GM21367 (cell line): Measurements from ENCODE around the gene DOHH.

ENCODE experiments used
- ATAC-seq: cut with Tn5 transposase; IDR thresholded peaks from one replicate; pipeline ENCODE4 v1.9.1; 2021; ENCODE audit not compliant: unreplicated experiment

Gene DOHH

DNA sequence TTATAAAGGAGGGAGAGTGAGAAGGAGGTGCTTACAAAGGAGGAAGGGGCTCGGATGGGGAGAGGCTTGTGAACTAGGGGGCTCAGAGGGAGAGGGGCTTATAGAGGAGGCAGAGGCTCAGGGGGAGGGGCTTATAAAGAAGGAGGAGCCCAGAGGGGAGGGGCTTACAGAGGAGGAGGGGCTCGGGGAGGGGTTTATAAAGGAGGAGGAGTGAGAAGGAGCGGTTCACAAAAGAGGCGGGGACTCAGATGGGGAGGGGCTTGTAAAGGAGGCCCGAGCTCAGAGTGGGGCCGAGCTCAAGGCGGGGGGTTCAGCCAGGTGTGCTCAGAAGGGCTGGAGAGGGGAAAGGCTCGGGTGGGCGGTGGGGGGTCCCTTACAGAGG lies 20.6 kb downstream of the DOHH start:
- no peak for ATAC-seq

DNA sequence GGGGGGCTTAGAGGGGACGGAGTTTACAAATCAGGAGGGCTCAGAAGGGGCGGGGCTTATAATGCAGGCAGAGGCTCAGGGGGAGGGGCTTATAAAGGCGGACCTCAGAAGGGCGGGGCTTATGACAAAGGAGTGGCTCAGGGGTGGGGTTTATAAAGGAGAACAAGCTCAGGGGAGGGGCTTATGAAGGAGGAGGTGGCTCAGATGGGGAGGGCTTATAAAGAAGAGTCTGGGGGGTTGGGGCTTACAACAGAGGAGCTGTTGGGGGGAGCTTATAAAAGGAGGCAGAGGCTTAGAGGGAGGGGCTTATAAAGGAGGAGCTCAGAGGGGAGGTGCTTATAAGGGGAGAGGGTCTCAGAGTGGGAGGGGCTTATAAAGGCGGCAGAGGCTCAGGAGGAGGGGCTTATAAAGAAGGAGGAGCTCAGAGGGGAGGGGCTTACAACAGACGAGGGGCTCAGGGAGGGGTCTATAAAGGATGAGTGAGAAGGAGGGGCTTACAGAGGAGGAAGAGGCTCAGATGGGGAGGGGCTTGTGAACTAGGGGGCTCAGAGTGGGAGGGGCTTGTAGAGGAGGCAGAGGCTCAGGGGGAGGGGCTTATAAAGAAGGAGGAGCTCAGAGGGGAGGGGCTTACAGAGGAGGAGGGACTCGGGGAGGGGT lies 21.2 kb downstream of the DOHH start:
- ATAC-seq, result no peak

DNA sequence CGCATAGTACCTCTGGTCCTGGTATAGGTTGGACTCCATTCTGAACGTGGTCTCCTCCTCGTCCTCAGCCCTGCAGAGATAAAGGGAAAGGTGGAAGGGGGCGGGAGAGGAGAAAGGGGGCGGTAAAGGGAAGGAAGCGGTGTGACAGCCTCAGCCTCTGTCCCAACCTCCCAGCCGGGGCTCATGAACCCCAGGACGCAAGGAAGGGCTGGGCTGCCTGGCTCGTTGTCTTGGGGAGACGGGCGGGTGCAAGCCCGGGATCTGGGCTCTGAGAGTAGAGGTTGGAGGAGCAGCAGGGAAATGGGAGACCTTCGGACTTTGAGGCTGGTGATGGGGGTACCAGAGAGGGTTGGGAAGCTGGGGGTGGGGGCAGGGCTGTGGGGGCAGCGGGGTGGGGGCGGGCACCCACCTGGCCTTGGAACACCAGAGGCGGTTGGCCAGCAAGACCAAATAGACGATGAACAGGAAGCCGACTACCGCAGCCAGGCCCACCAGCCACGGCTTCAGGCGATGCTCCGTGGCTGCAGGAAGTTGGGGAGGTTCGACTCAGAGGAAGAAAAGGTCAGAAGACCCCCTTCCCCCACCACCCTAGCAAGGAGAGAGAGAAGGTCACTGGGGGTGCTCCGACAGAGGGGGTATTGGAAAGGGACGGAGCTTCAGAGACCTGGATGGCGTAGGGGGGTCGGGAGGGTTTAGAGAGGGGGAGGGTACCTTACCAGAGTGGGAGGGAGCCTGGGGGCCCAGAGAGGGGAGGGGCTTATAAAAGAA lies 21.9 kb downstream of the DOHH start:
- ATAC-seq, result no peak

DNA sequence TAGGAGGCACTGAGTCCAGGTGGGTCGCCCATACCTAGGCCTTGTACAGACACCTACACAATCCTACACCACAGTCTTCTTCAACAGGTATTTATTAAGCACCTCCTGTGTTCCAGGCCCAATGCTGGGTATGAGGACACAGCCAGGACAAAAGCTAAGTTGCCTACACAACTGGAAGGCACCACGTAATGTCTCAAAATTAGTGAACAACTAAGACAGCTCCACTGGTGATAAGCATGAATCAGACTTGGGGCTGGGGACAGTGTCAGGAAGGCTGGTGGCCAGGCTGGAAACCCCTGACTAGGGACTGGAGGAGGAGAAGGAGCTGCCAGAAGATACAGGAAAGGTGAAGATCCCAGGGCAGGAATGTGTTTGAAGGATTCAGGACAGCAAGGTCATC lies 22.5 kb downstream of the DOHH start:
- ATAC-seq, result no peak

DNA sequence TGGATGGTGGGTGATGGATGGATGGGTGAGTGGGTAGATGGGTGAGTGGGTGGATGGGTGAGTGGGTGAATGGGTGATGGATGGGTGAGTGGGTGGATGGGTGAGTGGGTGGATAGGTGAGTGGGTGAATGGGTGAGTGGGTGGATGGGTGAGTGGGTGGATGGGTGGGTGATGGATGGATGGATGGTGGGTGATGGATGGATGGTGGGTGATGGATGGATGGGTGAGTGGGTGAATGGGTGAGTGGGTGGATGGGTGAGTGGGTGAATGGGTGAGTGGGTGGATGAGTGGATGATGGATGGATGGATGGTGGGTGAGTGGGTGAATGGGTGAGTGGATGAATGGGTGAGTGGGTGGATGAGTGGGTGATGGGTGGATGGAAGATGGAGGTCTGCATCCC lies 23.0 kb downstream of the DOHH start:
- ATAC-seq, result no peak

DNA sequence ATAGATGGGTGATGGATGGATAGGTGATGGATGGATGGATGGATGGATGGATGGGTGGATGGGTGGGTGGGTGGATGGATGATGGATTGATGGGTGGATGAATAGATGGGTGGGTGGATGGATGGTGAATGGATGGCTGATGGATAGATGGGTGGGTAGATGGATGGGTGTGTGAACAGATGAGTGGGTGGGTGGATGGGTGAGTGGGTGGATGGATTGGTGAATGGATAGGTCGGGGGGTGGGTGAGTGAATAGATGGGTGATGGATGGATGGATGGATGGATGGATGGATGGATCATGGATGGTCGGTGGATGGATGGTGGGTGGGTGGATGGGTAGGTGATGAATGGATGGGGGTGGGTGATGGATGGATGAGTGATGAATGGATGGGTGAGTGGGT lies 23.6 kb downstream of the DOHH start:
- ATAC-seq, result no peak

DNA sequence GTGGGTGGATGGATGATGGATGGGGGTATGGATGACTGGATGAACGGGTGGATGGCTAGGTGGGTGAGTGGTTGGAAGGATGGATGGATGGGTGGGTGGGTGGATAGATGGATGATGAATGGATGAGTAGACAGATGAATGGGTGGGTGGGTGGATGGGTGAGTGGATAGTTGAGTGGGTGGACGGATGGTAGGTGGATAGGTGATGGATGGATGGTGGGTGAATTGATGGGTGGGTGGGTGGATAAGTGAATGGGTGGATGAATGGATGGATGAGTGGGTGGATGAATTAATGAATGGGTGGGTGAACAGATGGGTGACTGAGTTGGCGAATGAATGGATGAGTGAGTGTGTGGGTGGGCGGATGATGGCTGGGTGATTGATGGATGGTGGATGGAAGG lies 25.0 kb downstream of the DOHH start:
- no peak for ATAC-seq

DNA sequence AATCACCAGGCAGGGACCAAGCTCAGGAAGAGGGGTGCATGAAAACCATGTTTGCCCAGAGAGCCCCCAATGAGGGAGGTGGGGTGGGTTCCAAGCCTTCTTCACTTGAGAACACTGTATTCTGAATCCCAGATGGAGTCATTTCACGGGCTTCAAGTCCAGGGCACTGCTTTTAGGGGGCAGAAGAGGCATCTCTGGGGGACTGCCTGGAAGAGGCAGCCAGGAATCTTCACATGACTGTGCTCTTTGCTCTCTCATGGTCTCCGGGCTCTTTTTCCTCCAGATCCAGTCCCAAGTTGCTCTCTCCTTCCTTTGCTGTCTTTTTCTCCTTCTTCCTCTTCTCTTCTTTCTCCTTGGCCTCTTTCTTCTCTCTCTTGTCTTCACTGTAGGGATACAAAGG lies 25.9 kb downstream of the DOHH start:
- ATAC-seq, result no peak

DNA sequence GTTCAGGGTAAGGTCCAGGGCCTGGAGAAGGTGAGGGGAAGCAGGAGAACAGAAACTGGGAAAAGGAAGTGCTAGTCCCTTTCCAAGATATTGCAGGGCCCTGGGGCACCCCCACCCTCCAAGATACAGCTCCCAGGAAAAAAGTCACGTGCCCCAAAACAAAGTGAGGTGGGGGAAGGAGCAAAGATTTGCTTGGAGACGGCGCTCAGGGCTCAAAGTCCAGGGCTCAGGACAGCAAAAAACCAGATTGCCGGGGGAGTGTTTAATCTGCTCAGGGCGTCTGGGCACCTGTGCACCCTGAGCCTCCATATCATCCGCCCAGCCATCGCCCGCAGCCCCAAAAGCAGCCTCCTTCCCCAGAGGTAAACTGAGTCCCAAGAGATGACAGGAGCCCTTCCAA lies 26.5 kb downstream of the DOHH start:
- ATAC-seq, result no peak

DNA sequence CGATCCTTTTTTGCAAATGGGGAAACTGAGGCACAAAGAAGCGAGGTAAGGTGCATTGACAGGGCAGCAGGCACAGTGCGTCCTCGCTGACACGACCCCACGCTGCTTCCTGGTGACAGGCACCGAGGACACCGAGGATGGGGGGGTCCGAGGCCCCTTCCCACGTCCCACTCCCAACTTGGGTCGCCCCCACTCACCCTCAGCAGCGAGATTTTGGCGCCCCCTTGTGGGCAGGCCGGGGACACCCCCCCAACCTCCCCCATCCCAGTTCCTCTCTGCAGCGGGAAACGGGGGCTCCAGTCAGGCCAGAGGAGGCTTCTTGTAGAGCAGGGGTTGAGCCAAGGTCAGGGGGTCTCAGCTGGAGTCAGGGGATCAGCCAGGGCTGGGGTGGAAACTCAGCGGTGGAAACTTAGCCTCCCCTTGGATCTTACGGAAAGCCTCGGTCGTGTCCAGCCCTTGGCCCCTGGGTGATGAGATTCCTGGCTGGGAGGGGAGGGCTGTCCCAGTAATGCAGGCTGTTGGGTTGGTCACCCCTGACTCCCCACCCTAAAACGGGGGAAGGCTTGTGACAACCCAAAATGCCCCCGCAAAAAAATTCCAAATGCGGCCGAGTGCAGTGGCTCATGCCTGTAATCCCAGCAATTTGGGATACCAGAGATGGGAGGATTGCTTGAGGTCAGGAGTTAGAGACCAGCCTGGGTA lies 28.4 kb downstream of the DOHH start:
- no peak for ATAC-seq

DNA sequence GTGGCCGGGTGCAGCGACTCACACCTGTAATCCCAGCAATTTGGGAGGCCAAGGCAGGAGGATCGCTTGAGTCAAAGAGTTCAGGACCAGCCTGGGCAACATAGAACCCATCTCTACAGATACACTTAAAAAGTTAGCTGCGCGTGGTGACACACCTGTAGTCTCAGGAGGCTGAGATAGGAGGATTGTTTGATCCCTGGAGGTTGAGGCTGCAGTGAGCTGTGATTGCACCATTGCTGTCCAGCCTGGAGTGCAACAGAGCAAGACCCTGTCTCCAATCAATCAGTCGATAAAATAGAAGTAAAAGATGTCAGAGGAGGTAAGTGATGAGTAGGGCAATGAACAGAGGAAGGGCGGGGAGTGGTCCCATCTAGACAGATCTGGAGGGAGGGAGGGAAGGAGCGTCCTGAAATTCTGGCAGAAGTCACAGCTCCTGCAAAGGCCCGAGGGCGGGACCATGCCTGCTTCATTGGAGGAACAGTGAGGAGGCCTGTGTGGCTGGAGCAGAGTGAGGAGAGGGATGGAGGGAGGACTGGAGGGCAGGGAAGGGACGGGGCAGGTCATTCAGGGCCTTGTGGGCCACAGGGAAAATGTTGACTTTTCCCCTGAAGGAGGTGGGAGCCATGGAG lies 29.9 kb downstream of the DOHH start:
- ATAC-seq, result no peak

DNA sequence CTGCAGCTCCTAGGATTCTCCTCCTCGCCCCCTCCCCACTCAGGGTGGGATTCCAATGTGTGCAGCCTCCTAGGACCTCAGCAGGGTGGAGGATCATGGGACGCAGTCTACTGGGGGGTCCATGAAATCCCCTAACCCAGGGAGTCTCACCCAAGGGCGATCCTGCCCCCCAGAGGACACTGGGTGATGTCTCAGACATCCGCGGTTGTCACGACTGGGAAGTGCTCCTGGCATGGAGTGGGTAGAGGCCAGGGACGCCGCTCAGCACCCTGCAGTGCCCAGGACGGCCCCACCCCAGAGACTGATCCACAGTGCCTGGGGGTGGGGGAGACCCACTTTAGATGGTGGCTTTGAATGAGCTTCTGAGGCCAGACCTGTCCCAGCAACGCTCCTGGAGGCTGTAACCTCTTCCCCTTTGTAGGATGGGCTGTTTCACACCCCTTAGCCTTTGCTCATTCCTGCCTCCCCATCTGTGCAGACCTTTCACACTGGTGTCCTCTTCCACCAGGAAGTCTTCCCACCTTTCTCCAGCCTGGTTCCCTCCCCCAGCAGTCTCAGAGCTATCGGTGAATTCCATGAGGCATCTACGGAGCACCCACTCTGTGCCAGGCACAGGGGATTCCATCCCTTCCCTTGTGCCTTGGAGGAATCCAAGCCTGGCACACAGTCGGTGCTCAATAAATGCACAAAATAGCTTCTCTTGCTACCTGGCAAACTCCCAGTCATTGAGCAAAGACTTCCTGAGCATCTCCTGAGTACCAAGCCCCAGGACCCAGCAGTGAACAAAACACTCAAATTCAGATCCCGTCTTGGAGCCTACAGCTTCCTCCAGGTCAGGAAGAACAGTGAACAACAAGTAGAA lies 30.6 kb downstream of the DOHH start:
- no peak for ATAC-seq

DNA sequence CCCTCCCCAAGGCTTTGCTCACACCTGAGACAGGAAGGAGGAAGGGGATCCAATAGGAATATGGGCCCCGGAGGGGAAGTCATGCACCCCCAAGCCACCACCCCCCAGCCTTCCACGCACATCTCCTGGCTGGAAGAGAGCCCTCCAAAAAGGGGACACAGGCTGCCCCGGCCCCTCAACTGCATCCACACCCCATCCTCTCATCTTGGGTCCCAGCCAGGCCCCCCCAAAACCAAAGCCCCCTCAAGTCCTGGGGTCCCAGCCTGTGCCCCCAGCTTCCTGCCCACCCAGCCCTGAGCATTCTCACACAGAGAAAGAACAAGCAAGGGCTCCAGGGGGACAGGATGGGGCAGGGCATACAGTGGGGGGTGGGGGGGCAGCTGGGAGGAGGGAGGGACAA lies 32.3 kb downstream of the DOHH start:
- ATAC-seq, result no peak

DNA sequence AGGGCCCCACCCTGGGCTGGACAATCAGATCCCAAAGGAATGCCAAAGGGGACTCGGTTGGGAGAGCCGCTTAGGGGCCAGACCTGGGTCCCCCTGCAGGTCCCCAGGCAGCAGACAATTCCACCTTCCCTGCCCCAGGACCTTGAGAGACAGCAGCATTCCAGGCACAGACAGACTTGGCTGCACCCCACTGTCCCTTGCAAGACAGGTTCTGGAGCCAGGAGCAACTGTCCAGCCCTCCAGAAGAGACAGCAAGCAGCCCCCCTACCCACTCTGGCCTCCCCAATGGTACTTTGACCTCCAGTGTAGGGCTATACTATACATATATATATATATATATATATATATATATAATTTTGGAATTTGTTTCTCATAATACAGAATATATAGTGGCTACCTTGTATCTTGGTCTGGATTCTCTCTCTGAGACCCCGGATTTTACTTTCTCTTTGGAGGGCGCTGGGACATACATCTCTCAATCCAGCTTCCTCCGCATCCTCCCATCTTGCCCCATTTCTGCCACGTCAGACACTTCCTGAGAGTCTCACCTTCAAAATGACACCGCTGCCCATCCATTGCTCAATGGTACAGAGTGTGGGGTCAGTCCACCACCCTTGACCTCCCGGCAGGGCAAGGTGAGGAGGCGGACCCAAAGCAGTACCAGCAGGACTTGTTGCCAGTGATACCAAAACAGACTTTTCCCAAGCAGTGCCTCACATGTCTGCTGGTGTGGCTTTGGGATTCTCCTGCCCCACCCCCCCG lies 32.9 kb downstream of the DOHH start:
- no peak for ATAC-seq

DNA sequence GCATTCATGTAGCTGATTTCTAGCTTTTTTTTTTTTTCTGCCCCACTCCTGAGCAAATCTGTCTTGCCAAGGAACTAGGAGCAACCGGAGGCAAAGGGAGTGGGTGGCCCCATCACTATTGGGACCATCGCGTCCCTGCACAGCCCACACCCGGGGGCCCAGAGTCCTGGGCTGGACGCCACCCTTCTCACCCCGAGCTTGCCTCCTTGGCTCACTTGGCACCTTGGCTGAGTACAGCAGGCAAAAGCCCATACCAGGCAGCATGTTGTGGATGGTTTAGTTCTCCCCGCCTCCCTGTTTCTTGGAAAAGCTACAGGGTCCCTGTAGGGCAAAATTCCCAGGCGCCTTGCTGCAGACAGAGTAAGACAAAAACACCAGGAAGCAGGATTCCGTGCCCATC lies 33.8 kb downstream of the DOHH start:
- no peak for ATAC-seq

DNA sequence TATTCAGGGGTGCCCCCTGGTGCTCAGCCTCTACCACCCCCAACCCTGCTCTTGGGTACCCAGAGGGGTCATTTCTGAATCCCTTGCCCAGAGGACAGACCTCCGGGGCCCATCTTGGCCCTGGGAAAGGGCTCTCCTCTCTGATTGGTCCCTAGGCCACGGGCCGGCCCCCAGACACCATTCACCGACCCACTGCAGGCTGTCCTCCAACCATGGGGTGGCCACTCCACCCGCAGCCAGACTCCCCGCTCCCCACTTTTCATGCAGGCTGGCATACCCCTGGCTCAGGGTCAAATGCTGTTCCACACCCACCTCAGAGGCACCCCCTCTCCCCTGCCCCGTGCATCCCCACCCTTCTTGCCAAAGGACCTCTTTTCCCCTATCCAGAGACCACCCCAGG lies 34.9 kb downstream of the DOHH start:
- ATAC-seq, result no peak

DNA sequence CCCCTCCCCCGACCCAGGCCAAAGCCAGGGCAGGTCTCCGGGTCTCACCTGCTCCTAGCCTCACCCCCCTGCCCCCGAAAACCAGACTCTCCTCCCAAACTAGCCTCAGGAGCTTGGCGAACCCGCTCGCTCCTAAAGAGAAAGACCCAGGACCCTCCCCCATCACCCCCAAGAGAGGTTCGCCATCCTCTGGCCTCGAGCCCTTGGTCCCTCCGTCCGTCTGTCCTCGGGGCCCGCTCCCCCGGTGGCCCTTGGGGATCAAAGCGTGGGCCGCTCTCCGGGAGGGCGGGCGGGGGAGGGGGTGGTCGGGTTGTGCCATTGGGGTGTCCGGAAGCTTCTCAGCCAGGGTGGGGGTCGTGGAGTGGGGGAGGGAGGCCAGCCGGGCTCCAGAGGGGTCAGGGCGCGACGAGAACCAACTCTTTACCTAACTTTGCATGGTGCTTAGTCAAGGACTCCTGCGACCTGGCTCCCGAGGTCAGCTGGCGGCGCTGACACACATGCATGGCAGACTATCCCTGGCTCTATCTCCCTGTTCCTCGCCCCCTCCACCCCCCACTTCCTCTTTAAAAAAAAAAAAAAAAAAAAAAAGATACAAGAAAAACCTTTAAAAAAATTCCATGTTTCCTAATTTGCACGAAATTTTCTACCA lies 35.8 kb downstream of the DOHH start:
- ATAC-seq, result no peak

DNA sequence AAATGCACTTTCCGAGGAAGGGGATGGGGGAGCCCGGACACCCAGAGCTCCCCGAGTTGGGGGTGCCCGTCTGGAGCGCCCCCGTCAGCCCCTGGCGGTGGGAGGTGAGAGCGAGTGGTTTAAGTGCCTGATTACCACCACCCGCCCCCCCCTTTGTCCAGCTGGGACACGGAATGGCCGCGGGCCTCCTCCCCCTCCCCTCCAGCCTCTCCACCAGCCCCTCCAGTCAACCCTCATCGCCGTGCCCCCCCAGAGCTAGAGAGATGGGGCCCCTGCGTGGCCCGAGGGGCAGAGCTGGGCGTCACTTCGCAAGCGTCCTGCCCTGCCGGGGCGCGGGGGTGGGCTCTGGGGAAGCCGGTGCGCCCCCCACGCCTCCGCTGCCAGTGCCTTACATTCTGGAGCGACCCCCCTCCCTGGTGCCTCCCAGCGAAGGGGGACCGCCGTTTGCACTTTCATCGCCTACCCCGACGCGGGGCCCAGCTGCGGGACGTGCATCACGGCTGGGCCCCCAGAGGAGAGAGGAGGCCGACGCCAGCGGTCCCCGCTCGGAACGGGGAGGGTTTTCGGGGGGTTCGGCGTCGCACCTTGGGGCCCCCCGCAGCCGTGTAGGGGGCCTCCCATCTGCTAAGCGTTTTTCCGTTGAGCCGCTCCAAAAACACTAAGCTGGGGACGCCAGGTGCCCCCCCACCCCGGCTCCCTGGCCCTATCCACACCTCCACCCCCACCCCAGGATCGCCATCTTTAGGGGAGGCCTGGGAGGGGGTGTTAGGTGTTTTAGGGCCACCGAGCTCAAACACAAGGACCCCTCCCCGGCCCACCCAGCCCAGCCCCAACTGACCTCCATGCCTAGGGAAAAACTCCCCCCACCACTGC lies 36.5 kb downstream of the DOHH start:
- no peak for ATAC-seq
